Gastroesophageal sphincter (tissue), 4 donors: ENCODE measurements around the gene IL22RA2. TPM values are rescaled to one million over a fixed set of nuclear protein-coding genes. Genes with fewer than 3 reads are reported as not detected.
"Not testable (repeated sequence)": the region's sequence is repeated elsewhere in the genome, so short reads cannot be mapped to it uniquely, and the experiment has no call there.

Experiments
- ATAC-seq: fragments of 150-250 bp; one replicate; pipeline ENCODE4 v1.9.1; 2016; ENCODE audit warnings: mild to moderate bottlenecking, moderate library complexity
- H3K27ac ChIP-seq, 4 donors: fragments of 200-600 bp; sonication (generic) in 3 of 4; 1 replicate in 3 of 4; 2 replicates in 1 of 4; pipeline ENCODE4 v1.5.1; 2016 to 2019
- H3K27me3 ChIP-seq: fragments of 200-600 bp; sonication (generic); one replicate; pipeline ENCODE4 v1.5.1; 2019
- H3K36me3 ChIP-seq, 2 donors: fragments of 200-600 bp; sonication (generic); one replicate each; pipeline ENCODE4 v1.5.1; 2019; ENCODE audit warnings: control low read depth in 1 of 2
- H3K4me1 ChIP-seq, 3 donors: fragments of 200-600 bp; sonication (generic); 1 replicate in 2 of 3; 2 replicates in 1 of 3; pipeline ENCODE4 v1.5.1; 2016 to 2019; ENCODE audit warnings: control low read depth in 2 of 3
- H3K4me3 ChIP-seq, 2 donors: fragments of 200-600 bp; sonication (generic); one replicate each; pipeline ENCODE4 v1.5.1; 2019; ENCODE audit warnings: mild to moderate bottlenecking in 1 of 2, moderate library complexity in 1 of 2
- H3K9me3 ChIP-seq, 3 donors: fragments of 200-600 bp; sonication (generic); one replicate each; pipeline ENCODE4 v1.5.1; 2017 to 2019; ENCODE audit warnings: control low read depth in 2 of 3
- EP300 ChIP-seq: sonication (generic); formaldehyde crosslinking; IDR thresholded peaks from one replicate; pipeline ENCODE4 v1.6.1; 2017; ENCODE audit warnings: antibody characterized with exemption, mild to moderate bottlenecking
- POLR2A ChIP-seq, 2 donors: fragments of 450-650 bp; IDR thresholded peaks; one replicate each; pipeline ENCODE4 v1.6.1; 2017; ENCODE audit warnings: antibody characterized with exemption in 2 of 2, mild to moderate bottlenecking in 2 of 2, moderate library complexity in 1 of 2
- POLR2AphosphoS5 ChIP-seq: sonication (generic); formaldehyde crosslinking; IDR thresholded peaks from one replicate; pipeline ENCODE4 v1.6.1; 2017; ENCODE audit warnings: antibody characterized with exemption
- WGBS, 2 donors: methylation state at CpG; one replicate each; pipeline ENCODE4 v1.1.5; 2018; ENCODE audit warnings: low coverage in 1 of 2; 5-methylcytosine and 5-hydroxymethylcytosine counted together
- total RNA-seq, 4 donors: library from RNA; depleted of rRNA; stranded (reverse); fragments of >200 nt; gene quantifications; one replicate each; pipeline ENCODE4 v1.1.0, GENCODE V29; 2016
- TF ChIP-seq, protein P1 (sequence below), 4 experiments: fragments of 200-600 bp in 2 of 4; fragments of 450-650 bp in 2 of 4; sonication (generic) in 1 of 4; IDR thresholded peaks; one replicate each; pipeline ENCODE4 v1.5.1; 2017 to 2019; ENCODE audit warnings: antibody characterized with exemption in 4 of 4, mild to moderate bottlenecking in 2 of 4, moderate library complexity in 2 of 4

Gene IL22RA2
- total RNA-seq, 4 donors from 2014 or later: not detected

DNA sequence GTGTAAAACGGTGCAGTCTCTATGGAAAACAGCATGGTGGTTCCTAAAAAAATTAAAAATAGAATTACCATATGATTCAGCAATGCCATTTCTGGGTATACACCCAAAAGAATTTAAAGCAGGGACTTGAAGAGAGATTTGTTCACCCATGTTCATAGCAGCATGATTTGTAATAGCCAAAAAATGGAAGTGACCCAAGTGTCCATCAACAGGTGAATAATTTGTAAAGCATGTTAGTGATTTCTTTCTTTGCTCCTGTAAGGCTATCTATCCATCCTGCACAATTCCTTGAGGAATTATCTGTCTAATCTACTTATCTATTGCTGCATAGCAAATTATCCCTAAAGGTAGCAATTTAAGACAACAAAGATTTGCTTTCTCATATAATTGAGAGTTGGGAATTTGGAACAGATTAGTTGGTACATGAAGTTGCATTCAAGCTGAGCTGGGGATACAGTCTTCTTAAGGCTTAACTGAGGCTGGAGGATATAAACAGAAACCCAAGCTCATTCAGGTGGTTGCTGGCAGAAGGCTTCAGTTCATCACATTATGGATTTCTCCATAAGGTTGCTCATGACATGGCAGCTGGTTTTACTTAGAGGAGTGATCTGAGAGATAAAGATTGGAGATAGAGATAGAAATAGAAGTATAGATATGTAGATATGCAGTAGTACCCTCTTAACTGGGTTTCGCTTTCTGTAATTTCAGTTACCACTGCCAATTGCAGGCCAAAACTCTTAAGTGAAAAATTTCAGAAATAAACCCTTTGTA is 62.0 kb downstream of the IL22RA2 start:
- H3K9me3 ChIP-seq: peaks cover 0 to 5% (median 0%) of the 10 kb centered on the region in 3 donors
- WGBS, 2 donors: 76 to 100% methylated on average over 1 to 2 of the region's 2 CpGs
- no peak for ATAC-seq
- no peaks in the 10 kb centered on the region for H3K27me3 ChIP-seq
- no peak for TF ChIP-seq EP300
- TF ChIP-seq, protein P1, sequence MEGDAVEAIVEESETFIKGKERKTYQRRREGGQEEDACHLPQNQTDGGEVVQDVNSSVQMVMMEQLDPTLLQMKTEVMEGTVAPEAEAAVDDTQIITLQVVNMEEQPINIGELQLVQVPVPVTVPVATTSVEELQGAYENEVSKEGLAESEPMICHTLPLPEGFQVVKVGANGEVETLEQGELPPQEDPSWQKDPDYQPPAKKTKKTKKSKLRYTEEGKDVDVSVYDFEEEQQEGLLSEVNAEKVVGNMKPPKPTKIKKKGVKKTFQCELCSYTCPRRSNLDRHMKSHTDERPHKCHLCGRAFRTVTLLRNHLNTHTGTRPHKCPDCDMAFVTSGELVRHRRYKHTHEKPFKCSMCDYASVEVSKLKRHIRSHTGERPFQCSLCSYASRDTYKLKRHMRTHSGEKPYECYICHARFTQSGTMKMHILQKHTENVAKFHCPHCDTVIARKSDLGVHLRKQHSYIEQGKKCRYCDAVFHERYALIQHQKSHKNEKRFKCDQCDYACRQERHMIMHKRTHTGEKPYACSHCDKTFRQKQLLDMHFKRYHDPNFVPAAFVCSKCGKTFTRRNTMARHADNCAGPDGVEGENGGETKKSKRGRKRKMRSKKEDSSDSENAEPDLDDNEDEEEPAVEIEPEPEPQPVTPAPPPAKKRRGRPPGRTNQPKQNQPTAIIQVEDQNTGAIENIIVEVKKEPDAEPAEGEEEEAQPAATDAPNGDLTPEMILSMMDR (IDR thresholded peaks at IDR 0.05): no peak
- no peak for TF ChIP-seq POLR2A (IDR thresholded peaks at IDR 0.05)
- TF ChIP-seq POLR2AphosphoS5: no peak
- H3K27ac ChIP-seq: no peak overlapping the region
- no peak overlapping the region for H3K4me3 ChIP-seq
- H3K36me3 ChIP-seq: no peaks in the 10 kb centered on the region
- no peaks in the 10 kb centered on the region for H3K4me1 ChIP-seq

DNA sequence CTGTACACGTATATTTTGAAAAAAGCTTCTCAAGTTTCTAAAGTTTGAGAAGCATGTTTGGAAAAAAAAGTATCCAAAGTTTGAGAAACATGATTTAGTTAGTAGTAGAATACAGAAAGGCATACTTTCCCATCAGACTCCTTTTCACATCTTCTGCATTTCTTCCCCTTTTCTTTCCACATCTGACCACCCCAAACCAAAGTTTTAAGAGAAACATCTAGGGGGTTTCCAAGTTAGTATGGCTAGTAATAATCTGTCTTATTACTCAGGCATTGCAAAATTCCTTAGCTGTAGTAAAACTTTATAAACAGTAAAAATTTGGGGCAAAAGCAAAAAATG is 65.7 kb downstream of the IL22RA2 start:
- no peak for ATAC-seq
- 44 to 50% methylated on average over 1 of the region's 1 CpG for WGBS, 2 donors
- H3K36me3 ChIP-seq: no peaks in the 10 kb centered on the region
- no peaks in the 10 kb centered on the region for H3K27me3 ChIP-seq
- no peak overlapping the region for H3K4me3 ChIP-seq
- no peak for TF ChIP-seq EP300
- TF ChIP-seq, protein P1 (IDR thresholded peaks at IDR 0.05): no peak
- TF ChIP-seq POLR2A (IDR thresholded peaks at IDR 0.05): no peak
- TF ChIP-seq POLR2AphosphoS5: no peak
- no peaks in the 10 kb centered on the region for H3K4me1 ChIP-seq
- H3K9me3 ChIP-seq: peaks cover 0 to 5% (median 0%) of the 10 kb centered on the region in 3 donors
- H3K27ac ChIP-seq: no peak overlapping the region

DNA sequence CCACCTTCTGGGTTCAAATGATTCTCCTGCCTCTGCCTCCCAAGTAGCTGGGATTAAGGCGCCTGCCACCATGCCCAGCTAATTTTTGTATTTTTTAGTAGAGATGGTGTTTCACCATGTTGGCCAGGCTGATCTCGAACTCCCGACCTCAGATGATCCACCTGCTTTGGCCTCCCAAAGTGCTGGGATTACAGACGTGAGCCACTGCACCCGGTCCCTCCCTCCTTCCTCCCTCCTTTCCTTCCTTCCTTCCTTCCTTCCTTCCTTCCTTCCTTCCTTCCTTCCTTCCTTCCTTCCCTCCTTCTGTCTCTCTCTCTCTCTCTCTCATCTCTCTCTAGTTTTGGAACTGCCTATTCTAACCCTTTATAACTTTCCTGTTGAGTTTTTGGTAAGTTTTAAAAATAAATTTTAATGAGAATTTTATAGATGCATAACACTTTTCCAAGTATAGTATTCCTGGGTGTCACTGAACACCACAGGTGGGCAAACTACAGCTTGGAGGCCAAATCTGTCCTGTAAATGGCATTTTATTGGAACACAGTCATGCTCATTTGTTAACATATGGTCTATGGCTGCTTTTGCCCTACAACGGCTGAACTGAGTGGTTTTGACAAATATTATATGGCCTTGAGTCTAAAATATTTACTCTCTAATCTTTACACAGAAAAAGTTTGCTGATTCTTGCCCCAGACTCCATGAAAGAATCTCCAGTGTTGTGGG is 66.2 kb downstream of the IL22RA2 start:
- not testable (repeated sequence) for H3K4me1 ChIP-seq, H3K36me3 ChIP-seq, H3K27me3 ChIP-seq, ATAC-seq, H3K27ac ChIP-seq, H3K9me3 ChIP-seq, H3K4me3 ChIP-seq
- 79 to 84% methylated on average over 6 of the region's 6 CpGs for WGBS, 2 donors

DNA sequence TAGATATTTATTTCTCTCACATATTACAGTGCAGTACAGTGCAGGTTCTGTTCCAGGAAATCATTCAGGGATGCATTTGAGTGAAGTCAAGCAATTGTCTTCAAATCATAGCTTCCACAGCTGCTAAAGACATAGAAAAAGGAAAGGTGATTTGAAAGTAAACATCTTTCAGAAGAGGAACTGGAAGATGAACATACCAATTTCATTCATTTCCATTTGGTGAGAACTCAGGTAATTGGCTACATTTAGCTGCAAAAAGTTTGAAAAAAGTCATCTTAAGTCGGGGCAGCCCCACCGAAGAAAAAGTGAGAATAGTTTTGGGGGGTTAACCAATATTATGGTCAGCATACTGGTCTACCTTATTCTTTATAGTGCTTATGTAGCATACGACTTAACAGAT is 67.3 kb downstream of the IL22RA2 start:
- Histone ChIP-seq H3K4me1 (no peaks in the 10 kb centered on the region), H3K27me3 (no peaks in the 10 kb centered on the region), H3K36me3 (no peaks in the 10 kb centered on the region), H3K9me3 (peaks cover 0 to 5% (median 0%) of the 10 kb centered on the region in 3 donors), H3K4me3 (no peak overlapping the region), H3K27ac (no peak overlapping the region)
- no peak for ATAC-seq
- TF ChIP-seq POLR2AphosphoS5 (no peak), POLR2A (IDR thresholded peaks at IDR 0.05) (no peak), EP300 (no peak)
- TF ChIP-seq, protein P1 (IDR thresholded peaks at IDR 0.05): no peak
- WGBS, 2 donors: 76% methylated on average over 3 of the region's 3 CpGs

DNA sequence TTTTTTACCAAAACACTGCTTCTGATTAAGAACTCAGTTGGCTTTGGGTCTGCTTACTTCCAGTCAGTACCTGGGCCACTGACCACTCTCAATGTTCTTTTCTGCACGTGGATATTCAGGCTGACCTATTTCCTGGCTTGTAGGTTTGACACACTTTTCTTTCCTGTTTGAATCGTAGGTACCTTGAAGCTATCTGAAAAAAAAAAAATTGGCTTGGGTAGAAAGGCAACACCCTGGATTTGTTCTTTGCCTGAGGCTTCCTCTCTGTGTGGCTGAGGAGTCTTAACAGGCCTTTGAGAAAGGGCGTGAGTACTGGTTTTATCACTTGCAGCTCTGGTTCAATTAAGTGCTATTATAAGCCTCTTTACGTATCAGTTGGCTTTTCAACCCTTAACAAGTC is 68.1 kb downstream of the IL22RA2 start:
- no peak overlapping the region for H3K27ac ChIP-seq
- TF ChIP-seq POLR2AphosphoS5 (no peak), POLR2A (IDR thresholded peaks at IDR 0.05) (no peak), EP300 (no peak)
- TF ChIP-seq, protein P1 (IDR thresholded peaks at IDR 0.05): no peak
- no peaks in the 10 kb centered on the region for H3K4me1 ChIP-seq
- H3K27me3 ChIP-seq: no peaks in the 10 kb centered on the region
- no peak for ATAC-seq
- peaks cover 0 to 5% (median 0%) of the 10 kb centered on the region in 3 donors for H3K9me3 ChIP-seq
- no peak overlapping the region for H3K4me3 ChIP-seq
- H3K36me3 ChIP-seq: no peaks in the 10 kb centered on the region
- 76 to 93% methylated on average over 2 to 4 of the region's 4 CpGs for whole genome bisulfite sequencing, 2 donors
